ENCODE data around the gene BEAN1. TPM values are rescaled to one million over a fixed set of nuclear protein-coding genes. Genes with fewer than 3 reads are reported as not detected.
A peak's percentile ranks its signal among the peaks of the same experiment; 100 is the strongest.

The BEAN1 gene
- total RNA-seq, 1 experiment from 2014 or later = 1.1 TPM

GRCh38 chr16:66476328-66477027 lies 49.4 kb downstream of the BEAN1 start:
- no peak for TF ChIP-seq CTCF (IDR thresholded peaks at IDR 0.05; ENCODE audit: unreplicated experiment)
- intact Hi-C loops (cut with micrococcal nuclease) = loop anchor here (5.0 kb wide), 1 partner anchor 41 kb away; no protein-coding TSS in a partner anchor
- peak; percentile 39 for DNase-seq (ENCODE audit: unreplicated experiment)
- H3K9me3 Mint-ChIP-seq (ENCODE audit: unreplicated experiment) = no peaks in the 10 kb centered on the region
- H3K27me3 Mint-ChIP-seq (ENCODE audit: insufficient read depth, unreplicated experiment) = no peaks in the 10 kb centered on the region
- POLR2A ChIA-PET = interaction anchor here (0.6 to 2.5 kb wide), 3 partner anchors 68 to 261 kb away, joined by 3 to 14 read pairs (median 4); no protein-coding TSS in a partner anchor
- CTCF ChIA-PET = interaction anchor here (0.6 to 7.1 kb wide), 7 partner anchors 14 to 131 kb away, joined by 3 to 61 read pairs (median 3); partner anchors contain the start of gene CMTM3
- peaks cover 13% of the 10 kb centered on the region for H3K4me1 Mint-ChIP-seq (ENCODE audit: insufficient read depth, unreplicated experiment)
- H3K36me3 Mint-ChIP-seq (ENCODE audit: insufficient read depth, unreplicated experiment) = peaks cover 6% of the 10 kb centered on the region
- H3K27ac Mint-ChIP-seq (ENCODE audit: low read depth, unreplicated experiment) = no peak overlapping the region
- H3K4me3 Mint-ChIP-seq (ENCODE audit: unreplicated experiment) = no peak overlapping the region
- BruUV-seq (replicated peaks) = no TSS peak

- H3K4me1 Mint-ChIP-seq (ENCODE audit: insufficient read depth, unreplicated experiment) = peaks cover 13% of the 10 kb centered on the region
- H3K9me3 Mint-ChIP-seq (ENCODE audit: unreplicated experiment) = no peaks in the 10 kb centered on the region
- no TSS peak for BruUV-seq (replicated peaks)
- intact Hi-C loops (cut with micrococcal nuclease) = loop anchor here (5.0 kb wide), 1 partner anchor 40 kb away; no protein-coding TSS in a partner anchor
- ChIA-PET CTCF (interaction anchor here (0.5 to 7.1 kb wide), 9 partner anchors 13 to 1338 kb away, joined by 3 to 61 read pairs (median 3); partner anchors contain the start of gene CMTM3), POLR2A (interaction anchor here (0.9 to 2.5 kb wide), 2 partner anchors 68 to 70 kb away, joined by 4 to 14 read pairs; no protein-coding TSS in a partner anchor)
- TF ChIP-seq CTCF (IDR thresholded peaks at IDR 0.05; ENCODE audit: unreplicated experiment) = no peak
- H3K36me3 Mint-ChIP-seq (ENCODE audit: insufficient read depth, unreplicated experiment) = peaks cover 6% of the 10 kb centered on the region
- H3K4me3 Mint-ChIP-seq (ENCODE audit: unreplicated experiment) = no peak overlapping the region
- no peaks in the 10 kb centered on the region for H3K27me3 Mint-ChIP-seq (ENCODE audit: insufficient read depth, unreplicated experiment)
- DNase-seq (ENCODE audit: unreplicated experiment) = no peak
- H3K27ac Mint-ChIP-seq (ENCODE audit: low read depth, unreplicated experiment) = no peak overlapping the region
These were observed 50.0 kb downstream of the BEAN1 start for GRCh38 chr16:66477028-66477515.

GRCh38 chr16:66478733-66479511 lies 51.8 kb downstream of the BEAN1 start:
- peaks cover 6% of the 10 kb centered on the region for H3K36me3 Mint-ChIP-seq (ENCODE audit: insufficient read depth, unreplicated experiment)
- peak overlapping the region; percentile 46 for H3K27ac Mint-ChIP-seq (ENCODE audit: low read depth, unreplicated experiment)
- ChIA-PET POLR2A (interaction anchor here (1.2 to 2.2 kb wide), 2 partner anchors 33 to 71 kb away, joined by 4 to 13 read pairs; no protein-coding TSS in a partner anchor), CTCF (interaction anchor here (0.6 to 11.3 kb wide), 14 partner anchors 21 to 741 kb away, joined by 3 to 189 read pairs (median 3); no protein-coding TSS in a partner anchor)
- H3K4me1 Mint-ChIP-seq (ENCODE audit: insufficient read depth, unreplicated experiment) = peaks cover 17% of the 10 kb centered on the region
- no peaks in the 10 kb centered on the region for H3K9me3 Mint-ChIP-seq (ENCODE audit: unreplicated experiment)
- intact Hi-C loops (cut with micrococcal nuclease) = loop anchor here (1.0 to 5.0 kb wide), 3 partner anchors 38 to 110 kb away; no protein-coding TSS in a partner anchor
- no peaks in the 10 kb centered on the region for H3K27me3 Mint-ChIP-seq (ENCODE audit: insufficient read depth, unreplicated experiment)
- BruUV-seq (replicated peaks) = no TSS peak
- DNase-seq (ENCODE audit: unreplicated experiment) = peak; percentile 72
- TF ChIP-seq CTCF (IDR thresholded peaks at IDR 0.05; ENCODE audit: unreplicated experiment) = peak; percentile 77
- no peak overlapping the region for H3K4me3 Mint-ChIP-seq (ENCODE audit: unreplicated experiment)
